ENCODE results near the gene SORL1.
A peak's percentile ranks its signal among the peaks of the same experiment; 100 is the strongest.

SORL1 gene

DNA sequence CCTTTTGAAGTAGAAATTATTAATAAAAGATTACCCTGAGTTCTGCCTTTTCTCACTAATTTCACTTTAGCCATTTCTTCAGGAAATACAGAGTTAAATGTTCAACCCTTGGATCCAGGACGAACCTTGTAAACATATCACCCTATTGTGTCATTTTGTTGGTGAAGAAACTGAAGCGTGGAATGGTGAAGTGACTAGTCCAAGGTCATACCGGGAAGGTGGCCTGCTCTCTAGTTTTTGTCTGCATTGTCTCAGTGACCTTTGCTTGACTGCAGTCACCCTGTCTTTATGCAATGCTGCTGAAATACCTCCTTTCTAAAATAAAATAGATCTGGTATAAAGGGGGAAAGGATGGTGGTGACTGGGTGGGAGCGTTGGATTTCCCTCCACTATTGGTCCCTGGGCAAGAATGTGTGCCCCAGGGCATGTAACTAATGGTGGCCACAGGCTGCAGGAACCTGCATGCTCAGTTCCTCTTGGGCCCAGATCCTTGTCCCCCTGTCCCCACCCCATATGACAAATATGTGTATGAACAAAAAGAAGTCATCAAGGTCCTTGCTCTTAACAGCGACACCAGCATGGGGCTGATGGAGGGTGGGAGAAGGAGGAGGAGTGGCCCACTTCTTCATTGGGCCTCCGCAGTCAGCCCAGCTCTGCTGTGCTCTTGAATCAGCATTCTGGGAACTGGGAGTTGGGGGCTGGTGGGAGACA, 1.6 kb downstream of the SORL1 start:
- DNase-seq (ENCODE audit: low read depth): no peak

- no peak for DNase-seq (ENCODE audit: low read depth)
These were observed 3.0 kb downstream of the SORL1 start for GRCh38 chr11:121455115-121455514.

DNA sequence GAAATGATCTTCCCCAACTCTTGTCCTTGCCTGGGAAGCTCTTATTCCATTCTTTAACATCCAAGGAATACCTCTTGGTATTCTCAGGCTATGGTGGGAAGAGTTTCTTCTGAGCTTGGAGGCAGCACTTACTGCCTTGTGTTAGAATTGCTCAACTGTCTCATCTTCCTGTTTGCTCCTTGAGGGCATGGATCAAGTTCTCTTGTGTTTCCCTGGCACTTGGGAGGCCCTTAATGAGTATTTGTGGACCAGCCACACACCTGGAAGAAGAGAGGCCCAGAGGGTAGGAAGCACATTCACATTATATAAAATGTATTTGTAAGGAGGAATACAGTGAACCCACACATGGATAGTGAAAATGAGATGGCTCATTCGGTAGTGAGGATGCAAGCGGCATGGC, 4.0 kb downstream of the SORL1 start:
- DNase-seq (ENCODE audit: low read depth): no peak

- no peak for DNase-seq (ENCODE audit: low read depth)
These were observed 4.8 kb downstream of the SORL1 start for GRCh38 chr11:121456816-121457431.

- DNase-seq (ENCODE audit: low read depth): no peak
These were observed 6.4 kb downstream of the SORL1 start for GRCh38 chr11:121458551-121458950.

DNA sequence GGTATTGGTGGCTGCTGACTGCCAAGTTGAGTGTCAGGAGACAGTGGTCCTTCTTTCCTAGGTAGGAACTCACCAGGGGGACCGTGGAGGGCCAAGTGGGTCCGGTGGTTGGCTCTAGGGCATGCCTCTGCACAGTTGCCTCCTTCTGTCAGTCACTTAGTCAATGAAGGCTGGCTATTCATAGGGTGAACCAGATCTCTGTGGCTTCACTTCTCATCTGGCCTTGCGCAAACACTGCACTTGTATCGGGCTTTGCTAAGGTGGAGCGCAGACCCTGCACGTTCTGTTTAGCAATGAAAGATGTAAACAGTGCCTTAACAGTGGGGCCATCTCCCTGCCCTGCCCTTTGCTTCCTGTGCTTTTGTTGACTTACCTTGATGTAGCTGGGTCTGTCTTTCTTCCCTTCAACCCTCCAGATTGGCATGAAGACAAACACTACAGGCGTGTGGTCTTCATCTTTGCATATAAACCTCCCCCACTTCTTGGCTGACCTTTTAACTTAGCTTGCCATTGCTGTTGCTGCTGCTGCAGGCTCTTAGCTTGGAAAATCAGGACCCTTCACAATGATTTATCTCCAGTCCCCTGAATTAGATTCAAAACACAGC, 7.4 kb downstream of the SORL1 start:
- no peak for DNase-seq (ENCODE audit: low read depth)

- DNase-seq (ENCODE audit: low read depth): no peak
These were observed 8.9 kb downstream of the SORL1 start for GRCh38 chr11:121460941-121461514.

GRCh38 chr11:121461843-121462242, 9.7 kb downstream of the SORL1 start:
- no peak for DNase-seq (ENCODE audit: low read depth)

GRCh38 chr11:121463689-121464335, 11.7 kb downstream of the SORL1 start:
- DNase-seq (ENCODE audit: low read depth): no peak

- DNase-seq (ENCODE audit: low read depth): peak; percentile 44
These were observed 12.3 kb downstream of the SORL1 start for GRCh38 chr11:121464352-121464946.

- no peak for DNase-seq (ENCODE audit: low read depth)
These were observed 13.6 kb downstream of the SORL1 start for GRCh38 chr11:121465709-121466062.

DNA sequence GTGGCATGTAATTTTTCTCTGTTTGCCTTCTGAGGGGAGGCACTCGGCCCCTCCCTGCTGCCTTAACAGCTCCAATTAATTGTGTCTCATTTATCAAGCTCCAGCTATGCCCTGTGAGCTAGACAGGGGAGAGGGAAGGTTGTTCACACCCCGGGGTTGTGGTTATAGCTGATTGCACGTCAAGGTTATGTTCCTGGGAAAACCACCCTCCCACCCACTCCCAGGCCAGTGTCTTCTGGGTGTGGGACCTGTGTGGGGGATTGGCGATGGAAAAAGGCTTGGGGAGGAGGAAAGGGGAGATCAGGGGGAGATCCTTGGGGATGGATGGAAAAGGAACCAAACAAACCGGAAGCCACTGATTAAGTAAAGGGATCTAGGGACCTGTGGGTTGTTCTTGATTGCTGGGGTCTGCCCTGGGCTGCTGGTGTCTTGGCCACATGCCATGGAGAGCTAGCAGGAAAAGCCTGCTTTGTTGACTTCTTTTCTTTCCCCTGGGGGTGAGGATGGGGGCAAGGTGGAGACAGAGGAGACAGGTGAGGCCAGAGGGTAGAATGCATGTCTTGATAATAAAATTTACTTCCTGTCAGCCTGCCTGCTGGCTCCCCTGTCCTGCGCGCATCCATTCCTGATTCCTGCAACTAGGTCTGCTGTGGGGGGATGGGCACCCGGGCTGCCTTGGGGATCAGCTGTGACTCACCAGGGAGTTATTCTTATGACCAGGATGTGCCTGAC, 14.1 kb downstream of the SORL1 start:
- no peak for DNase-seq (ENCODE audit: low read depth)

DNA sequence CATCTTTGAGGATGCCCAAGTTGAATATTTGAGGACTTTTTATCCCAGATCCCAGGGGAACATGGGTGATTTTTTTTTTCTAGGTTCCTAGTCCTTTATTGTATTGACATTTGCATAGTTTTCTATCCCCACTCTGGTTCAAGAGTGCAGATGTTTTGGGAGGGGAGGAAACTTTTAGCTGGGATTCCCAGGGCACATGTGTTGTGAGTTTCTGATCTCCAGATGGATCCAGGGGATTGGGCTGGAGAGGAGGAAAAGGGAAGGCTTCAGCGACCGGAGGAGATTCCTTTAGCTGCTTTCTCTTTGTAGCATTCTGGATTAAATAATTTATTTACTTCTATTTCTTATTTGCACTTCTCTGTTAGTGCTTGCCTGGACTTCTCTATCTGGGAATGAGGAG, 15.4 kb downstream of the SORL1 start:
- DNase-seq (ENCODE audit: low read depth): no peak

DNA sequence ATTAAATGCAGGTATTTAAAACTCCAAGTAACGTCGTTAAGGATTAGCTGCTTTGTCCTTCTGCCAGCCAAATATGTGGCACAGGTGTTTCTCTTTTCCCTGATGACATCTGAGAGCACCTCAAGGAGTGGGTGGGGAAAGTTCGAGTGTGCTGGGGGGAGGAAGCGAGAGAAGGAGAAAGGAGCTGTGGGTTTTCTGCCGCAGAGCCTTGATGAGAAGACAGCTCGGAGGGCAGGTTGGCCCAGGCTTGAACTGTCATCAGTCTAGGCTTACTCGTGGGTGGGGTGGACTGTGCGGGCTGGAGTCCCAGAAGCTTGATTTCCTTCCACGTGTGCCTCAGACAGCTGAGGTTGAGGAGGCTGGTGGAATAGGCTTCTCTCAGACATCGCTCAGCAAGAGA, 15.9 kb downstream of the SORL1 start:
- no peak for DNase-seq (ENCODE audit: low read depth)

- no peak for DNase-seq (ENCODE audit: low read depth)
These were observed 17.8 kb downstream of the SORL1 start for GRCh38 chr11:121469910-121470309.

DNA sequence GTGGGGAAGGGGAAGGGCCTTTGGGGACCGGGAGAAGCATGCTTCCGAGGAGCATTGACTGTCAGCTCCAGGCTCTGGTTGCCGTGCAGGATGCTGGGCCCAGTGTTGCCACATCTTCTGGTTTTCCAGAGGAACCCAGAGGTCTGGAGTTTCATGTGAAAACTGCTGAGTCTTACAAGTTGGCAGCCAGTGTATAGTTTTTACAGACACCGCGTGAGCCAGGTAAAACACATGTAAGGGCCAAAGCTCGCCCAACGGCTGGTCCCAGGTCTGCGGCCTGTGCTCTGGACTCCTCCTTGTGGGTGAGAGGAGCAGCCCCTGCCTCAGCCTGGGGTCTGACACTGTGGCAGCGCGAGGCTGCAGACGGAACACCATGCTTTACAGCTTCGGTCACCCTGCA, 19.1 kb downstream of the SORL1 start:
- DNase-seq (ENCODE audit: low read depth): no peak

DNA sequence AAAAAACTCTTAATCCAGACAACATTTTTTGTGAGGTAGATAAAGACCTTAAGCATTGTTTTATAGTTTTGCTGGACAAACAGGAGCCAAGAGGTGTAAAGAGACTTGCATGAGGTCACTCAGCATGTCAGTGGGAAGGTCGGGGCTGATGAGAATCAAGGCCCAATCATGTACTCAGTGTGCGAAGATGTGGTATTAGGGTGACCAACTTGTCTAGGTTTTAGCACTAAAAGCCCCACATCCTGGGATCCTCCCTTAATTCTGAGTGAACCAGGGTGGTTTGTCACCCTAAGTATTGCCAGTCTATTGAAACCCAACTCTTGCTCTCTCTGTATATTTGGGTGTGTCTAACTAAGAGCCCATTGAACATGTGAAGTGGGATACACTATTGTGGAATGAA, 20.2 kb downstream of the SORL1 start:
- DNase-seq (ENCODE audit: low read depth): no peak

DNA sequence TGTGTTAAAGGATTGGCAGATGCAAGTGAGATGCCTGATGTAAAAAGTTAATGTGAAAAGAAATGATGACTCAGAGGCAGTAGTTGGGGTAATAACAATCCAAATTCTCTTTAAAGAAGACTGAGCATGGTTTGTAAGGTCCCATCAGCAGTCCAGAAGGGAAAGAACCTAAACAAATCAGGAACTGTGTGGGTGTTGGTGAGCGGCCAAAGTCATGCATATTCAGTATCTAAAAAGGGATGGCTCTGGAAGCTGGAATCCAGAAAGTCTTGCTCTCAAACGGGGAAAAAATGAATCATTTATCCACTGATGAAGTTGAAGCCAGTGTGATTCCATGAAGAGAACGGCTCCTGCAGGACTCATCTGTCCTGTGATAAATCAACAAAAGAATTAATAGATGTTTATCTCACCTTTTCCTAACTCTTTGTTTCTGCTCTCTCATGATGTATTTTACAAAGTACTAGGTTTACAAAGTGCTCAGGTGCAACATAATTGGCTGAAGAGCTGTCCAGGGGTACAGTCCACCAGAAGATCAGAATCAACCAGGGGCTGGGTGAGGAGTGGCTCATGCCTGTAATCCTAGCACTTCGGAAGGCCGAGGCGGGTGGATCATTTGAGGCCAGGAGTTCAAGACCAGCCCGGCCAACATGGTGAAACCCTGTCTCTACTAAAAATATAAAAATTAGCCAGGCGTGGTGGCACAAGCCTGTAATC, 21.1 kb downstream of the SORL1 start:
- DNase-seq (ENCODE audit: low read depth): no peak

- no peak for DNase-seq (ENCODE audit: low read depth)
These were observed 22.6 kb downstream of the SORL1 start for GRCh38 chr11:121474680-121475079.

GRCh38 chr11:121476379-121477032, 24.4 kb downstream of the SORL1 start:
- DNase-seq (ENCODE audit: low read depth): no peak

Measured in stimulated activated CD8-positive, alpha-beta memory T cell treated with anti-CD3 and anti-CD28 coated beads, Interleukin-15, amount 100 ng/mL, for 1 hour (primary cell).